Thyroid gland (tissue), 4 donors: ENCODE data around the gene KRTAP3-2. TPM values are rescaled to one million over a fixed set of nuclear protein-coding genes. Genes with fewer than 3 reads are reported as not detected.

ENCODE experiments used
- DNase-seq, 2 donors: peaks; one replicate each; pipeline ENCODE4 v3.0.0-alpha.2; 2019
- H3K27ac ChIP-seq, 3 donors: fragments of 200-600 bp; sonication (generic); 1 replicate in 2 of 3; 2 replicates in 1 of 3; pipeline ENCODE4 v1.5.1; 2016 to 2019; ENCODE audit warnings: mild to moderate bottlenecking in 1 of 3, moderate library complexity in 1 of 3
- H3K27me3 ChIP-seq: fragments of 200-600 bp; sonication (generic); one replicate; pipeline ENCODE4 v1.5.1; 2019
- H3K36me3 ChIP-seq, 2 donors: fragments of 200-600 bp; sonication (generic); one replicate each; pipeline ENCODE4 v1.5.1; 2016 to 2019
- H3K4me1 ChIP-seq, 2 donors: fragments of 200-600 bp; sonication (generic); one replicate each; pipeline ENCODE4 v1.5.1; 2017 to 2019
- H3K4me3 ChIP-seq, 3 donors: fragments of 200-600 bp; sonication (generic); replicated peaks in 1 of 3; 1 replicate in 2 of 3; 2 replicates in 1 of 3; pipeline ENCODE4 v1.5.1; 2016; ENCODE audit warnings: mild to moderate bottlenecking in 1 of 3
- H3K9me3 ChIP-seq: fragments of 200-600 bp; sonication (generic); one replicate; pipeline ENCODE4 v1.5.1; 2017
- POLR2A ChIP-seq, 2 donors: fragments of 450-650 bp; IDR thresholded peaks; one replicate each; pipeline ENCODE4 v1.6.1; 2017; ENCODE audit warnings: antibody characterized with exemption in 2 of 2, mild to moderate bottlenecking in 2 of 2, moderate library complexity in 1 of 2
- WGBS, 2 donors: methylation state at CpG; one replicate each; pipeline ENCODE4 v1.1.5; 2017; 5-methylcytosine and 5-hydroxymethylcytosine counted together
- intact Hi-C: fragments of 100-400 bp; cut with DNase I; formaldehyde crosslinking; loops from one replicate; pipeline ENCODE4 v1.15.1; 2023
- total RNA-seq, 4 donors: library from RNA; depleted of rRNA; stranded (reverse); fragments of >200 nt; gene quantifications; one replicate each; pipeline ENCODE4 v1.2.3, GENCODE V29; 2016
- TF ChIP-seq, protein P1 (sequence below), 6 experiments: fragments of 200-600 bp in 3 of 6; fragments of 450-650 bp in 3 of 6; sonication (generic) in 3 of 6; IDR thresholded peaks; one replicate each; pipeline ENCODE4 v1.5.1; 2016 to 2019; ENCODE audit warnings: antibody characterized with exemption in 6 of 6, mild to moderate bottlenecking in 2 of 6, inconsistent platforms in 1 of 6, moderate library complexity in 1 of 6

The KRTAP3-2 gene
- total RNA-seq, 4 donors from 2014 or later, result not detected

- no peak for TF ChIP-seq POLR2A (IDR thresholded peaks at IDR 0.05)
- TF ChIP-seq, protein P1, sequence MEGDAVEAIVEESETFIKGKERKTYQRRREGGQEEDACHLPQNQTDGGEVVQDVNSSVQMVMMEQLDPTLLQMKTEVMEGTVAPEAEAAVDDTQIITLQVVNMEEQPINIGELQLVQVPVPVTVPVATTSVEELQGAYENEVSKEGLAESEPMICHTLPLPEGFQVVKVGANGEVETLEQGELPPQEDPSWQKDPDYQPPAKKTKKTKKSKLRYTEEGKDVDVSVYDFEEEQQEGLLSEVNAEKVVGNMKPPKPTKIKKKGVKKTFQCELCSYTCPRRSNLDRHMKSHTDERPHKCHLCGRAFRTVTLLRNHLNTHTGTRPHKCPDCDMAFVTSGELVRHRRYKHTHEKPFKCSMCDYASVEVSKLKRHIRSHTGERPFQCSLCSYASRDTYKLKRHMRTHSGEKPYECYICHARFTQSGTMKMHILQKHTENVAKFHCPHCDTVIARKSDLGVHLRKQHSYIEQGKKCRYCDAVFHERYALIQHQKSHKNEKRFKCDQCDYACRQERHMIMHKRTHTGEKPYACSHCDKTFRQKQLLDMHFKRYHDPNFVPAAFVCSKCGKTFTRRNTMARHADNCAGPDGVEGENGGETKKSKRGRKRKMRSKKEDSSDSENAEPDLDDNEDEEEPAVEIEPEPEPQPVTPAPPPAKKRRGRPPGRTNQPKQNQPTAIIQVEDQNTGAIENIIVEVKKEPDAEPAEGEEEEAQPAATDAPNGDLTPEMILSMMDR (IDR thresholded peaks at IDR 0.05), result no peak
- no peaks in the 10 kb centered on the region for H3K27me3 ChIP-seq
- H3K4me3 ChIP-seq, result no peak overlapping the region
- no peaks in the 10 kb centered on the region for H3K9me3 ChIP-seq
- no peak for DNase-seq
- intact Hi-C loops, result no loop called here
- H3K4me1 ChIP-seq, result no peaks in the 10 kb centered on the region
- H3K36me3 ChIP-seq, result no peaks in the 10 kb centered on the region
- no peak overlapping the region for H3K27ac ChIP-seq
- 27 to 47% methylated on average over 1 of the region's 1 CpG for WGBS, 2 donors
These were observed 13.9 kb upstream of the KRTAP3-2 start for GRCh38 chr17:41013606-41014005.

DNA sequence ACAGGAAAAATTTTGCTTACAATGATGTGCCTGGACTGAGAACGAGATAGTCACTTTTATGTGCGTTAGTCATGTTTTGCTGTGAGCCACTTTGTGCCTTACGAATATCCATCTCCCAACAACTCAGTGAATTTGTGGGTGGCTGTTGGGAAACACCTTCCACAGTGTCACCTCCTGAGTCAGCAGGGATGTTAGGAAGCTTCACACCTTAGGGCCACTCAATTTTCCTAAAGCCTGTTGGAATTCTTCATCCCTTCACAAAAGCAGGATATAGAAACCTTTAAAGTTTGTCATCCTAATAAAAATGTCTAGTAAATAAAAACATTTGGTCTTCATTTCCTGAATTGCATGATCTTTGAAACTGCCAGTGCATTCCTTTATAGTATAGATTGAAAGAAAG is 13.5 kb upstream of the KRTAP3-2 start:
- Histone ChIP-seq H3K4me3 (no peak overlapping the region), H3K4me1 (no peaks in the 10 kb centered on the region), H3K36me3 (no peaks in the 10 kb centered on the region), H3K27me3 (no peaks in the 10 kb centered on the region), H3K27ac (no peak overlapping the region), H3K9me3 (no peaks in the 10 kb centered on the region)
- DNase-seq, result no peak
- WGBS, 2 donors, result 85 to 90% methylated on average over 3 of the region's 3 CpGs
- intact Hi-C loops, result no loop called here
- no peak for TF ChIP-seq POLR2A (IDR thresholded peaks at IDR 0.05)
- TF ChIP-seq, protein P1 (IDR thresholded peaks at IDR 0.05), result no peak

DNA sequence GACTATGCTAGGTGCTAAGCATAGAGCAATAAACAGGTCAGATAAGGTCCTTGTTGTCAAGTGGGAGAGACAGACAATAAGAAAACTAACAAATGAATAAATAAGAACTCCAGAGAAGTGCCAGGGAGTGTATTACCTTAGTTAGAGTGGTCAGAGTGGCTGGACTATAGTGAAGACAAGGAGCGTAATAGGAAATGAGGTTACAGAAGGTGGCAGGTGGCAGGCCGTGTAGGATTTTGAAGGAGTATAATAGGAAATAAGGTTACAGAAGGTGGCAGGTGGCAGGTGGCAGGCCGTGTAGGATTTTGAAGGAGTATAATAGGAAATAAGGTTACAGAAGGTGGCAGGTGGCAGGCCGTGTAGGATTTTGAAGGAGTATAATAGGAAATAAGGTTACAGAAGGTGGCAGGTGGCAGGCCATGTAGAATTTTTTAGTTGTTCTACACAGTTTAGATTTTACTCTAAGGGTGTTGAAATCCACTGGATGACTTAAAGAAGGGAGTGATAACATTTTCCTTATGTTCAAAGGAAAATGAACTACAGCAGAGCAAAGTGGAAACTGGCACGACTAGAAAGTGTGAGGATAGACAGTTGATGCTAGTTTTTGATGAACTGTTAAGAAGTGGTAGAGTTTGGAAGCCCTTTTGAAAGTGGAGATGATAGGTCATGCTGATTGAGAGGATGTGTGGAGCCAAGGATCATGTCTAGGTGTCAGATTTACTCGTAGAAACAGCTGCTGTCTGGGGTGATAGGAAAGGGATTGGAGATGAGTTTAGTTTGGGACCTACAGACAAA is 12.8 kb upstream of the KRTAP3-2 start:
- H3K9me3 ChIP-seq, result no peaks in the 10 kb centered on the region
- WGBS, 2 donors, result 73 to 78% methylated on average over 6 of the region's 6 CpGs
- no peaks in the 10 kb centered on the region for H3K36me3 ChIP-seq
- no peaks in the 10 kb centered on the region for H3K27me3 ChIP-seq
- intact Hi-C loops, result no loop called here
- no peak overlapping the region for H3K4me3 ChIP-seq
- no peak for TF ChIP-seq POLR2A (IDR thresholded peaks at IDR 0.05)
- TF ChIP-seq, protein P1 (IDR thresholded peaks at IDR 0.05), result no peak
- no peak for DNase-seq
- H3K27ac ChIP-seq, result no peak overlapping the region
- H3K4me1 ChIP-seq, result no peaks in the 10 kb centered on the region

GRCh38 chr17:41010441-41010840 is 10.7 kb upstream of the KRTAP3-2 start:
- Histone ChIP-seq H3K9me3 (no peaks in the 10 kb centered on the region), H3K4me3 (no peak overlapping the region), H3K27ac (no peak overlapping the region), H3K36me3 (no peaks in the 10 kb centered on the region), H3K27me3 (no peaks in the 10 kb centered on the region), H3K4me1 (no peaks in the 10 kb centered on the region)
- intact Hi-C loops, result no loop called here
- TF ChIP-seq, protein P1 (IDR thresholded peaks at IDR 0.05), result no peak
- TF ChIP-seq POLR2A (IDR thresholded peaks at IDR 0.05), result no peak
- no peak for DNase-seq

GRCh38 chr17:41009936-41010335 is 10.2 kb upstream of the KRTAP3-2 start:
- intact Hi-C loops, result no loop called here

More at GRCh38 chr17:41009936-41010335, 10.2 kb upstream of the KRTAP3-2 start:
- no peaks in the 10 kb centered on the region for H3K27me3 ChIP-seq
- DNase-seq, result no peak
- H3K36me3 ChIP-seq, result no peaks in the 10 kb centered on the region
- H3K27ac ChIP-seq, result no peak overlapping the region
- WGBS, 2 donors, result 91 to 97% methylated on average over 1 of the region's 1 CpG
- TF ChIP-seq, protein P1 (IDR thresholded peaks at IDR 0.05), result no peak
- no peak for TF ChIP-seq POLR2A (IDR thresholded peaks at IDR 0.05)
- H3K4me3 ChIP-seq, result no peak overlapping the region
- H3K9me3 ChIP-seq, result no peaks in the 10 kb centered on the region
- H3K4me1 ChIP-seq, result no peaks in the 10 kb centered on the region
